Activated T-helper 1 cell treated with Interleukin-2 at 50 U/mL for 16 hours (primary cell): Measurements from ENCODE around the gene ATP5MK.
"Not testable (repeated sequence)": the region's sequence is repeated elsewhere in the genome, so short reads cannot be mapped to it uniquely, and the experiment has no call there.

Experiments used
- DNase-seq: peaks from one replicate; pipeline ENCODE4 v3.0.0-alpha.2; 2020; ENCODE audit warnings: low read depth

The ATP5MK gene

GRCh38 chr10:103396789-103397087 lies 463 bp upstream of the ATP5MK start:
- no peak for DNase-seq

- DNase-seq: no peak
Measured at GRCh38 chr10:103395754-103396066, 565 bp downstream of the ATP5MK start.

GRCh38 chr10:103394180-103394579 lies 2.1 kb downstream of the ATP5MK start:
- DNase-seq: no peak

DNA sequence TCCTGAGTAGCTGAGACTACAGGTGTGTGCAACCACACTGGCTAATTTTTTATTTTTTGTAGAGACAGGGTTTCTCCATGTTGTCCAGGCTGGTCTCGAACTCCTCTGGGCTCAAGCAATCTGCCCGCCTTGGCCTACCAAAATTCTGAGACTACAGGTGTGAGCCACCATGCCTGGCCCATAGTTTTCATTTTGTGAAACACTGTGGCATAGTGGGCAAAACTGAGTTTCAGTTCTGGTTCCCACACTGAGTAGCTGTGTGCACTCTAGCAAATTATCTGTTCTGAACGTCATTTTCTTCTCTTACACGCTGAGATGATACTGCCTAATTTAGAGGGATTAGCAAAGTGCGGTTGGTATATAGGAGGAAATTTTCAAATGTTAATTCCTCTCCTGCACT lies 13.5 kb downstream of the ATP5MK start:
- no peak for DNase-seq

DNA sequence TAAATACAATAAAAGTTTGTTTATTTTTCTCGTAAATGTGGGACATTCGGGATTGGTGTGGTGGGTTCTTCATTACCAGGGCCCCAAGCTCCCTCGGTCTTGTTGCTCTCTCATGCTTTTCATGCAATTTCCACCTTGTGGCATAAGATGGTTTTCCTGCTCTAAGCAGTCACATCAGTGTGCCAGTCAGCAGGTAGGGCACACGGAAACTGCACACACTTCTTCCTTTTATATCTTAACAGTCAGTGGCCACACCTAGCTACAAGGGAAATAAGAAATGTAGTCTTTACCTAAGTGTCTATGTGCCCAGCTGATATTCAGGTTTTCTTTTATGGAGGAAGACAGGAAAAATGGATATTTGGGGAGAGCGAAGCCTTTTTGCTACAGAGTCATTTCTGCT lies 22.0 kb downstream of the ATP5MK start:
- DNase-seq: no peak

- no peak for DNase-seq
Measured at GRCh38 chr10:103373544-103373943, 22.7 kb downstream of the ATP5MK start.

- DNase-seq: peak; percentile 81
Measured at GRCh38 chr10:103367782-103368518, 28.3 kb downstream of the ATP5MK start, which contains the start of gene TAF5. Gene TAF5 (plus strand): TSS chr10:103367976. CDS start chr10:103367990, 14 bp downstream.

GRCh38 chr10:103367379-103367781 lies 28.9 kb downstream of the ATP5MK start:
- no peak for DNase-seq

GRCh38 chr10:103360791-103361190 lies 35.5 kb downstream of the ATP5MK start:
- DNase-seq: not testable (repeated sequence)

DNA sequence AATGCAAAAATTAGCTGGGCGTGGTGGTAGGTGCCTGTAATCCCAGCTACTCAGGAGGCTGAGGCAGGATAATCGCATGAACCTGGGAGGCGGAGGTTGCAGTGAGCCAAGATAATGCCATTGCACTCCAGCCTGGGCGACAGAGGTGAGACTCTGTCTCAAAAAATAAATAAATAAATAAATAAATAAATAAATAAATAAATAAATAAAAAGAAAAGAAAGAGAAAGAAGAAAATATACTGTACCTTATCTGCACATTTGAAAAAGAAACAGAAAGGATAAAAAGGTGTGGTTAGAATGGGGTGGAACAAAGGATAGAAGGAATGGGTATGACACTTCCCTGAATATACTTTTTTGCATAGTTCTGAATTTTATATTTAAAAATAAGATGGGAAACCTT lies 36.8 kb downstream of the ATP5MK start:
- not testable (repeated sequence) for DNase-seq

- no peak for DNase-seq
Measured at GRCh38 chr10:103355906-103356599, 40.2 kb downstream of the ATP5MK start.

DNA sequence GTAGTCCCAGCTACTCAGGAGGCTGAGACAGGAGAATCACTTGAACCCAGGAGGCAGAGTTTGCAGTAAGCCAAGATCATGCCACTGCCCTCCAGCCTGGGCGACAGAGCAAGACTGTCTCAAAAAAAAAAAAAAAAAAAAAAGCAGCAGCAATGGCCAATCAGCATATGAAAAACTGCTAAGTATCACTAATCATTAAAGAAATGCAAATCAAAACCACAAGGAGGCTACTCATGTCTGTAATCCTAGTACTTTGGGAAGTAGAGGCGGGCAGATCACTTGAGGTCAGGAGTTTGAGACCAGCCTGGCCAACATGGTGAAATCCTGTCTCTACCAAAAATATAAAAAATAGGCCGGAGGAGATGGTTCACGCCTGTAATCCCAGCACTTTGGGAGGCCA lies 41.7 kb downstream of the ATP5MK start:
- not testable (repeated sequence) for DNase-seq

- no peak for DNase-seq
Measured at GRCh38 chr10:103353281-103353680, 43.0 kb downstream of the ATP5MK start.

GRCh38 chr10:103350517-103351260 lies 45.6 kb downstream of the ATP5MK start, which contains the start of gene PCGF6:
Gene PCGF6 (minus strand): TSS chr10:103351140. CDS start chr10:103351066, 74 bp downstream.
- peak; percentile 50 for DNase-seq

GRCh38 chr10:103350175-103350516 lies 46.1 kb downstream of the ATP5MK start:
- no peak for DNase-seq
